Kidney (tissue), 14 donors: ENCODE measurements around the gene USP33. TPM values are rescaled to one million over a fixed set of nuclear protein-coding genes. Genes with fewer than 3 reads are reported as not detected.
"Not testable (repeated sequence)": the region's sequence is repeated elsewhere in the genome, so short reads cannot be mapped to it uniquely, and the experiment has no call there.

ENCODE experiments used
- DNase-seq, 5 donors: peaks; one replicate each; pipeline ENCODE4 v3.0.0-alpha.2; 2013 to 2020
- FAIRE-seq: peaks from 2 replicates; lab custom pipeline; 2012; peaks lifted over from hg19 to GRCh38; lab: Jason Lieb, UNC
- H3K27ac ChIP-seq, 2 donors: one replicate each; pipeline ENCODE4 v1.7.0; 2013; ENCODE audit warnings: low read depth in 2 of 2, low read length in 2 of 2, inconsistent platforms in 1 of 2
- H3K27me3 ChIP-seq: one replicate; pipeline ENCODE4 v1.7.1; 2013; ENCODE audit warnings: low read length, inconsistent platforms; ENCODE audit not compliant: control insufficient read depth, insufficient read depth
- H3K36me3 ChIP-seq, 3 donors: one replicate each; pipeline versions ENCODE4 v1.7.0 to v1.7.1; 2013; ENCODE audit warnings: low read length in 3 of 3, control low read depth in 1 of 3, inconsistent platforms in 1 of 3; ENCODE audit not compliant: insufficient read depth in 3 of 3, control insufficient read depth in 2 of 3
- H3K4me1 ChIP-seq, 3 donors: one replicate each; pipeline versions ENCODE4 v1.7.0 to v1.7.1; 2013; ENCODE audit warnings: low read length in 3 of 3, inconsistent platforms in 1 of 3, low read depth in 1 of 3; ENCODE audit not compliant: control insufficient read depth in 2 of 3, insufficient read depth in 2 of 3
- H3K4me3 ChIP-seq, 3 donors: one replicate each; pipeline versions ENCODE4 v1.7.0 to v1.8.1; 2013; ENCODE audit warnings: low read length in 3 of 3, control low read depth in 1 of 3, inconsistent platforms in 1 of 3
- H3K9ac ChIP-seq, 3 donors: one replicate each; pipeline versions ENCODE4 v1.7.0 to v1.7.1; 2013; ENCODE audit warnings: low read length in 3 of 3, control low read depth in 1 of 3, inconsistent platforms in 1 of 3
- H3K9me3 ChIP-seq, 3 donors: one replicate each; pipeline versions ENCODE4 v1.7.0 to v1.7.1; 2013; ENCODE audit warnings: low read length in 3 of 3, control low read depth in 1 of 3, inconsistent platforms in 1 of 3; ENCODE audit not compliant: control insufficient read depth in 2 of 3, insufficient read depth in 1 of 3
- intact Hi-C: fragments of 100-400 bp; cut with DNase I; formaldehyde crosslinking; loops from one replicate; pipeline ENCODE4 v1.11.1; 2022
- polyA plus RNA-seq: library from polyadenylated mRNA; stranded (reverse); fragments of 350-450 nt; fragmentation: Illumina TruSeq; extraction: RNeasy Lipid Tissue Mini Kit (QIAGEN cat#74804); gene quantifications from one replicate; pipeline ENCODE4 v1.2.3, GENCODE V29; 2014; ENCODE audit warnings: low read depth, low replicate concordance; ENCODE audit not compliant: insufficient read depth
- total RNA-seq: library from RNA; stranded (reverse); fragmentation: NEBNext Ultra II Directional; extraction: Animal tissue kit (Norgen Biotek cat#: 25700); gene quantifications from one replicate; pipeline ENCODE4 v1.2.1, GENCODE V29; 2021
- TF ChIP-seq, protein P1 (sequence below): IDR thresholded peaks from 3 replicates; pipeline ENCODE4 v1.5.1; 2012; ENCODE audit warnings: mild to moderate bottlenecking, moderate library complexity, borderline replicate concordance; ENCODE audit not compliant: insufficient read depth; ENCODE audit errors: extremely low read depth
- donor health status: control.
- donor health status: control.
- donor health status: control.
- donor health status: control.
- donor health status: control.
- donor health status: DM: yes; HTN: yes; CAD: no.
- donor health status: Normal renal cell carcinoma (clear cell type).

Gene USP33
- total and polyA plus RNA-seq, 2 donors from 2014 or later, result 25.7 to 63.3 TPM

- FAIRE-seq, result no peak
- no peak for DNase-seq
- H3K9ac ChIP-seq, result peak overlapping the region in 1 of 3 donors; percentile 5
- peak overlapping the region in 2 of 3 donors; percentile 1 to 34 for H3K4me3 ChIP-seq
- H3K27ac ChIP-seq, result peak overlapping the region in 1 of 2 donors; percentile 59
- TF ChIP-seq, protein P1, sequence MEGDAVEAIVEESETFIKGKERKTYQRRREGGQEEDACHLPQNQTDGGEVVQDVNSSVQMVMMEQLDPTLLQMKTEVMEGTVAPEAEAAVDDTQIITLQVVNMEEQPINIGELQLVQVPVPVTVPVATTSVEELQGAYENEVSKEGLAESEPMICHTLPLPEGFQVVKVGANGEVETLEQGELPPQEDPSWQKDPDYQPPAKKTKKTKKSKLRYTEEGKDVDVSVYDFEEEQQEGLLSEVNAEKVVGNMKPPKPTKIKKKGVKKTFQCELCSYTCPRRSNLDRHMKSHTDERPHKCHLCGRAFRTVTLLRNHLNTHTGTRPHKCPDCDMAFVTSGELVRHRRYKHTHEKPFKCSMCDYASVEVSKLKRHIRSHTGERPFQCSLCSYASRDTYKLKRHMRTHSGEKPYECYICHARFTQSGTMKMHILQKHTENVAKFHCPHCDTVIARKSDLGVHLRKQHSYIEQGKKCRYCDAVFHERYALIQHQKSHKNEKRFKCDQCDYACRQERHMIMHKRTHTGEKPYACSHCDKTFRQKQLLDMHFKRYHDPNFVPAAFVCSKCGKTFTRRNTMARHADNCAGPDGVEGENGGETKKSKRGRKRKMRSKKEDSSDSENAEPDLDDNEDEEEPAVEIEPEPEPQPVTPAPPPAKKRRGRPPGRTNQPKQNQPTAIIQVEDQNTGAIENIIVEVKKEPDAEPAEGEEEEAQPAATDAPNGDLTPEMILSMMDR, result no peak
- intact Hi-C loops, result no loop called here
- H3K36me3 ChIP-seq, result no peaks in the 10 kb centered on the region
- H3K9me3 ChIP-seq, result no peaks in the 10 kb centered on the region
- H3K27me3 ChIP-seq, result no peaks in the 10 kb centered on the region
- H3K4me1 ChIP-seq, result peaks cover 2 to 17% (median 5%) of the 10 kb centered on the region in 3 donors
These were observed 2.0 kb downstream of the USP33 start for GRCh38 chr1:77757603-77758002.

GRCh38 chr1:77757066-77757584 is 2.5 kb downstream of the USP33 start:
- FAIRE-seq (no peak), DNase-seq (no peak)
- Histone ChIP-seq H3K9me3 (no peaks in the 10 kb centered on the region), H3K4me1 (peaks cover 2 to 17% (median 5%) of the 10 kb centered on the region in 3 donors), H3K4me3 (peak overlapping the region in 2 of 3 donors; percentile 1 to 3), H3K27me3 (no peaks in the 10 kb centered on the region), H3K27ac (no peak overlapping the region), H3K9ac (peak overlapping the region in 1 of 3 donors; percentile 5), H3K36me3 (no peaks in the 10 kb centered on the region)
- TF ChIP-seq, protein P1, result no peak
- intact Hi-C loops, result no loop called here

DNA sequence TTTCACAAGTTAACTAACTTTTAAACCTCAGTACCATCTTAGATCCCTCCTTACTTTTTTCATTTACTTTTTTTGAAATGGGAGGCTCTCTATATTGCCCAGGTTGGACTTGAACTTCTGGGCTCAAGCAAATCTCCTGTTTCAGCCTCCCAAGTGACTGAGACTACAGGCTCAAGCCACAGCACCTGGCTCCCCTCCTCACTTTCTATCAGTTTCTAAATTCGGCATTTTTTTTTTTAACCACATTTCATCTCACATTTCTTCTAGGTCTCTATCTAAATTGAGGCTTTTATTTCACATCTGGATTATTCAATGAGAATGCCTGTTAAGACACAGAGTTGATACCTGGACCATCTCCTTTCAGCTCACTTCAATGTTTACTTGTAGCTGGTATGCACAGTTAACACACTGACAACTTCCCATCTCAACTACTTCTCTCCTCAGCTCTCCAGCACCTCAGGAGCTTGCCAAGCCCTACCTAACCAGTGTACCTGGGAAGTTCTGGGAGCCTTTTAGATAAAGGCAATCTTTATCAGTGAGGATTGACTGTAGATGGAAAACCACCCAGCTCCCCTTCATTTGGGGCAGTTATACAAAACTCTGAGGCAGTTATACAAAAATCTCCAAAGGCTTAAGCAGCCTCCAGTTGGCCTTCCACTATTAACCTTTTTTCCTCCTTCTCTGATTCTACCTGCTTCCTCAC is 3.4 kb downstream of the USP33 start:
- H3K27me3 ChIP-seq, result no peaks in the 10 kb centered on the region
- TF ChIP-seq, protein P1, result no peak
- H3K27ac ChIP-seq, result no peak overlapping the region
- intact Hi-C loops, result no loop called here
- no peaks in the 10 kb centered on the region for H3K9me3 ChIP-seq
- peaks cover 2 to 17% (median 5%) of the 10 kb centered on the region in 3 donors for H3K4me1 ChIP-seq
- H3K36me3 ChIP-seq, result no peaks in the 10 kb centered on the region
- no peak overlapping the region for H3K4me3 ChIP-seq
- no peak for DNase-seq
- no peak overlapping the region for H3K9ac ChIP-seq
- FAIRE-seq, result no peak

DNA sequence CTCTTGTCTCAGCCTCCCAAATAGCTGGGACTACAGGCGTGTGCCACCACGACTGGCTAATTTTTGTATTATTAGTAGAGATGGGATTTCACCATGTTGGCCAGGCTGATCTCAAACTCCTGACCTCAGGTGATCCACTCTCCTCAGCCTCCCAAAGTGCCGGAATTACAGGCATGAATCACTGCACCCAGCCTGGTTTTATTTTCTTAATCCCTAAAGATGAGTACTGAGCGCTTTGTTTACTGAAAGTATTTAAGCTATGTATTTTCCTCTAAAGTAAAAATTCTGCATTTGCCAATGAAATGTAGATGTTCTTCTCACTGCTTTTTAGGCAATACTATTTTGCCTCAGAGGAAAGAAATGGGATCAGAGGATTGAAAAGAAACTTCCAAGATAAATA is 10.2 kb downstream of the USP33 start:
- H3K9me3 ChIP-seq, H3K27ac ChIP-seq, H3K27me3 ChIP-seq, FAIRE-seq, intact Hi-C loops, DNase-seq, H3K4me3 ChIP-seq, H3K4me1 ChIP-seq, H3K36me3 ChIP-seq, H3K9ac ChIP-seq: not testable (repeated sequence)
